NCI-H82 (cell line): ENCODE results near the gene AMMECR1L.
"Not testable (repeated sequence)": the region's sequence is repeated elsewhere in the genome, so short reads cannot be mapped to it uniquely, and the experiment has no call there.

ENCODE experiments used
- DNase-seq: peaks from one replicate; lab custom pipeline; 2025; lab: John Stamatoyannopoulos, UW

Gene AMMECR1L

DNA sequence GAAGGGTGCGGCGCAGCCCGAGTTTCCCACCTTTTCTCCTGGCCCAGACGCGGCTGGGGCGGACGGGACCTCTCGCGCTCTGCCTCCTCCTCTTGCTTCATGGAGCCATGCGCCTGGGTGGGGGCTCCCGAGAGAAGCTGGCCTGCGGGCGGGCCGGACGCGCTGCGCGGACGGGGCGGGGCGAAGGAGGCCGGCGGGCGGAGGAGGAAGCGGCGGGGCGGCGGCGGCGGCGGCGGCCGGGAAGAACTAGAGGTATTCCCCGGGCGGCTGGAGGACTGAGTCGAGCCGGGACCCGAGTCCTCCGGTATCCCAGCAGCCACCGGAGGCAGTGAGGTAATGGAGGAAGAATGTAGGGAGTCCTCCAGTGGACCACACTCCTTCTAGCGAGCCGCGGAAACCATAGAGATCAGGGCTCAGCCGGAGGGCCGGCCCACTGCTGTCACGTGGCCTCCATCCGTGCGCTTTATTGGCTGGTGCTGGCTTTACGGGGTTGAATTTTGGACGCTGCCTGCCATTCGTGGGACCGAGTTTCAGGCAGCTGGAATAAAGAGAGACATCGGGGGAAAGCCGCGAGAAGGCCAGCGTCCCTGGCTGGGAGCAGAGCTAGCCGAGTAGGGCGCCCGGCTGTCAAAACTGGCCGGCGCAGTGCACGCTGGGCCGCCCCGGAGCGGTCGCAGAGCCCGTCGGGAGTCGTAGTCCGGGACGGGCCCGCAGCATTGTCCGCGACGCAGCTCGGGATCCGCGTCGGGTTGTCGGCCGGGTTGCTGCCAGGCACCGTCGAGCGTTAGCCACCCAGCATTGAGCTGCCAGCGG is at the start of gene AMMECR1L:
Gene AMMECR1L, minus strand, starts transcription at position 177 of the 813 bp plus-strand sequence. CDS start 11,722 bp downstream, outside the sequence.
- peak; percentile 78 for DNase-seq

- no peak for DNase-seq
Observed at GRCh38 chr2:127935337-127935736, 49.6 kb upstream of the AMMECR1L start.

DNA sequence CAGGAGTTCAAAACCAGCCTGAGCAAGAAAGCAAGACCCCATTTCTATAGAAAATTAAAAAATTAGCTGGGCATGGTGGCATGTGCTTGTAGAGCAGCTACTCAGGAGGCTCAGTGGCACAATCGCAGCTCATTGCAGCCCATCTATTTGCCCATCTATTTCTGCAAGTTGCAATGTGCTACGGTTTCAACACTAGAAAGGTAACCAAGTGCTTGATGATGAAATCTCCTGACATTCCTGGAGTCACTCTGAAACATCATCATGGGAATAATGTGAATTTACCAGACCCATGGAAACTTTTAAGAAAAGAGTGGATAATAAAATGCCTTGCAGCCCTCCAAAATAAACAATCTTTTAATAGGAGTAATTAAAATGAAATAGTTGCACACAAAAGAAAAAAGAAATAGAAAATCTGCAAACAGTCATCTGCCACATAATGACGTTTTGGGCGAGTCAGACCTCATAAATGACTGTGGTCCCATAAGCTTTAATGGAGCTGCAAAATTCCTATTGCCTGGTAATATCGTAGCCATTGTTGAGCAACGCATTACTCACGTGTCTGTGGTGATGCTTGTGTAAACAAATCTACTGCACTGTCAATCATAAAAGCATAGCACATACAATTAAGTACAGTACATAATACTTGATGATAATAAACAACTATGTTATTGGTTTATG is 46.6 kb upstream of the AMMECR1L start:
- no peak for DNase-seq

- DNase-seq: no peak
Observed at GRCh38 chr2:127929449-127929848, 43.7 kb upstream of the AMMECR1L start.

- no peak for DNase-seq
Observed at GRCh38 chr2:127927384-127927783, 41.6 kb upstream of the AMMECR1L start.

DNA sequence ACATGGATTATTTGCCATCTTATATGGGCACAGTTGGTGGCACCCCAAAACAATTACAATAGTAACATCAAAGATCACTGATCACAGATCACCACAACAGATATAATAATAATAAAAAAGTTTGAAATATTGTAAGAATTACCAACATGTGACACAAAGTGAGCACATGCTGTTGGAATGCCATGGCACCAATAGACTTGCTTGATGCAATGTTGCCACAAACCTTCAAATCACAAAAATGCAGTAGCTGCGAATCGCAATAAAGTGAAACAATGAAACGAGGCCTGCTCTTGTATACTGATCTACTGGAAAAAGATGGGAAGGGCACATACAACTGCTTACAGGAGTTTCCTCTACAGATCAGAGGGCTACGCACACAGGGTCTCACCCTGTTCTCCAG is 32.2 kb upstream of the AMMECR1L start:
- no peak for DNase-seq

DNA sequence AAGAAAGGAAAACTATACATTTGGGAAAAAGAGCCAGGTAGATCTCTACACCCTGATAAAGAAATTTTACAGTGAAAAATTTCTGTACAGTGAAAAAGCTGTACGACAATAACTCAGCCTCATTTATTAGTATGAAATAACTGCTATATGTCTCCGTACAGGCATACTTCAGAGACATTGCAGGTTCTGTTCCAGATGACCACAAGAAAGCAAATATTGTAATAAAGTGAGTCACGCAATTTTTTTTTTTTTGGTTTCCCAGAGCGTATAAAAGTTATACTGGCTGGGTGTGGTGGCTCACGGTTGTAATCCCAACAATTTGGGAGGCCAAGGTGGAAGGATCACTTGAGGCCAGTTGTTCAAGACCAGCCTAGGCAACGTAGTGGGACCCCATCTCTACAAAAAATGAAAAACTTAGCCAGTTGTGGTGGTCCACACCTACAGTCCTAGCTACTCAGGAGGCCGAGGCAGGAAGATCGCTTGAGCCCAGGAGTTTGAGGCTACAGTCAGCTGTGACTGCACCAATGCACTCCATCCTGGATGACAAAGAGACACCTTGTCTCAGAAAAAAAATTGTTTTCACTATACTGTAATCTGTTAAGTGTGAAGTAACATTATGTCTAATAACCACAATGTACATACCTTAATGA is 28.2 kb upstream of the AMMECR1L start:
- DNase-seq: no peak

DNA sequence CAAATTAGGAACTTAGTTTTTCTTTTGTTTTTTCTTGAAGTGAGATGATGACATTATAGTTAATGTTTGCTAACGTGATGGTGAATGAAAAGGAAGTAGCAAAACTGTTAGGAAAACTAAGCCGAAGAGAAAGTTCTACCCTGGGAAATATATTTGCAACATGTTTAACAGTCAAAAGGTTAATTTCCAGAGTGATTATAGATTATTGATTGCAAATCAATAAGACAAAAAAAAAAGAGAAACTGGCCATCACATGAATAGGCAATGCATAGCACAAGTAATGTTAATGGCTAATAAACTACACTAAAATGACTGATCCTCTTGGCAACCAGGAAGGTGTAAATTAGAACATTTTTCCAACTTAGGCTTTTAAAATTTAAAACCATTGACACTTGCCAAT is 26.0 kb upstream of the AMMECR1L start:
- no peak for DNase-seq

GRCh38 chr2:127910415-127910814 is 24.7 kb upstream of the AMMECR1L start:
- DNase-seq: no peak

DNA sequence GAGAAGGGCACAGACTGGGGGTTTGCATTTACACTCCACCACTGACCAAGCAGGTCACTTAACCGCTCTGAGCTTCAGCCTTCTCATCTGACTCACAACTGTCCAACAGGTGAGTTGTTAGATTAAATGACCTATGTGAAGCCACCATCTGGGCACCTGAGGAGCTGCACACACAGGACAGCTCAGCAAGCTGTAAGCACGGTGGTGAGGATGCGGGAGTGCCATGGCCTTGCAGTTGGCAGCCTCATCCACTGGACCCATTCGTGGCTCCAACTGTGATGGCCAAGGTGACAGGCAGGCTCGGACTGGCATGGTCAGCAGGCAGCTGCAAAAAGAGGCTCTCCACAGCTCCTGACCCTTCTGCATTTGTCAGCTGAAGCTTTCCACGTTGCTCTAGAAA is 23.3 kb upstream of the AMMECR1L start:
- no peak for DNase-seq

- DNase-seq: not testable (repeated sequence)
Observed at GRCh38 chr2:127907733-127908400, 22.1 kb upstream of the AMMECR1L start.

GRCh38 chr2:127906206-127906926 is 20.6 kb upstream of the AMMECR1L start:
- DNase-seq: peak; percentile 18

DNA sequence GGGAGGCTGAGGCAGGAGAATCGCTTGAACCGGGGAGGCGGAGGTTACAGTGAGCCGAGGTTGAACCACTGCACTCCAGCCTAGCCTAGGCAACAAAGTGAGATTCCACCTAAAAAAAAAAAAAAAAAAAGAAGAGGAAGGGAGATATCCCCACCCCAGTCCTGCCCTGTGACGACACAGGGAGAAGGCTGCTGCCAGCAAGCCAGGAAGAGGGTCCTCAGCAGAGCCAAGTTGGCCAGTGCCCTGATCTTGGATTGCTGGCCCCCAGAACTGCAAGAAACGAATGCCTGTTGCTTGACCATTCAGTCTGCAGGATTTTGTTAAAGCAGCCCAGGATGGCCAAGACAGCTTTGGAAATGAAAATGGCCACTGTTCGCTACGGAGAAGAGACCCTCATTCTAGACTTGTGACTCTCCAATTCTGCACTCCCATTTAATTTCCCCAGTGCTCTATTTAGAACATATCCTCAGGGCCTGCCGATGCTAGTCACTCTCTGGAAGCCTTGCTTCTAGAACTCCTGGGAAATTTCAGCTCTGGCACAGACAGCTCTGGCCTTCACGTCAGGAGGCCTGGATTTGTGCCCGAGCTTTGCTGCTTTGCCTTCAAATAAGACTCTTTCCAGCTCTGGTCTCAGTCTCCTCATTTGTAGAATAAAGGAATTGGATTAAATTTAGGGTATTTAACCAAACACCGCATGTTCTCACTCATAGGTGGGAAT is 15.7 kb upstream of the AMMECR1L start:
- no peak for DNase-seq

DNA sequence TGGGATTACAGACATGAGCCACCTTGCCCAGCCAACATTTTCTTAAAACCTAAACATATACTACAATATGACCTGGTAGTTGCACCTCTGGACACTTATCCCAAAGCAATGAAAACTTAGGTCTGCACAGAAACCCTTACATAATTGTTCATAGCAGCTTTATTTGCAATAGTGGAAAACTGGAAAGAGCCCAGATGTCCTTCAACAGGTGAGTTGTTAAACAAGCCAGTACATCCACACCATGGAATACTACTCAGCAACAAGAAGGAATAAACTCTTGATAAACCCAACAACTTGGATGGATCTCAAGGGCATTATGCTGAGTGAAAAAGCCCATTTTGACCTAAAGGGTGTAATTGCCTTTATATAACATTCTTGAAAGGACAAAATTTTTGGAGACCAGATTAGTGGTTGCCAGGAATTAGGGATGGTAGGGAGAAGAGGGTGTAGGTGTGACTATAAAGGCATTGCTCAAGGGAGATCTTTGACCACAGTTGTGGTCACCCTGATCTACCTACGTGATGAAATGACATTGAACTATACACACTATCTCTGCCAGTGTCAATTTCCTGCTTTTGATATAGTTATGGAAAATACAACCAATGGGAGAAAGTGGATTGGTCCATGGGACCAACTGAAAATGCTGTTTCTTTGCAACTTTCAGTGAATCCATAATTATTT is 11.9 kb upstream of the AMMECR1L start:
- DNase-seq: no peak

- DNase-seq: no peak
Observed at GRCh38 chr2:127893494-127893893, 7.7 kb upstream of the AMMECR1L start.

DNA sequence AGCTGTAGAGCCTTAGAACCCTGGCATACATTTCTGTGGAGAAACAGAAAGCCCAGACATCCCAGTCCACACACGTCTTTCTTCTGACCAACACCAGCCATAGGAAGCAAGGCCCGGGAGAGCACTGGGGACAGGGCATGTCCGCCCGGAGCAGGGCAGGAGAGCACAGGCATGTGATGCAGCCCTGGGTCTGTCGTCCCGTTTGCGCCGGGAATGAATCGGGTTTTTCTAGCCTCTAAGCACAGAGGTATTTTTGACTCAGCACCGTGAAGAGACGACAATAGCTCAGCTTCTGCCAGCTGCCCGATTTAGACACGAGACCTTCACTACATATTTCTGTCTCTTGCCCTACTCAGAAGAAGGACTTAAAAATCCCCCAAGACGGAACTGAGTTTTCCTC is 7.3 kb upstream of the AMMECR1L start:
- DNase-seq: no peak

- DNase-seq: no peak
Observed at GRCh38 chr2:127891811-127892210, 6.1 kb upstream of the AMMECR1L start.

DNA sequence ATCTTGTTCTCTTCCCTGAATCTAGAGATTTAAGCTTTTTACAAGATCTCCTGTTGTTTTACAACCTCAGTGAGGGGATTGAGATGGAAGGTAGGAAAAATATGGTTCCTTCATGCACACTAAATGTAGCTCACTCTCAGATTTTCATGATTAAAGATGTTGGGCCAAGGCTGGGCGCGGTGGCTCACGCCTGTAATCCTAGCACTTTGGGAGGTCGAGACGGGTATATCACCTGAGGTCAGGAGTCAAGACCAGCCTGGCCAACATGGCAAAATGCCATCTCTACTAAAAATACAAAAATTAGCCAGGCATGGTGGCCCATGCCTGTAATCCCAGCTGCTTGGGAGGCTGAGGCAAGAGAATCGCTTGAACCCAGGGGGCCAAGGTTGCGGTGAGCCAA is 5.0 kb upstream of the AMMECR1L start:
- not testable (repeated sequence) for DNase-seq

DNA sequence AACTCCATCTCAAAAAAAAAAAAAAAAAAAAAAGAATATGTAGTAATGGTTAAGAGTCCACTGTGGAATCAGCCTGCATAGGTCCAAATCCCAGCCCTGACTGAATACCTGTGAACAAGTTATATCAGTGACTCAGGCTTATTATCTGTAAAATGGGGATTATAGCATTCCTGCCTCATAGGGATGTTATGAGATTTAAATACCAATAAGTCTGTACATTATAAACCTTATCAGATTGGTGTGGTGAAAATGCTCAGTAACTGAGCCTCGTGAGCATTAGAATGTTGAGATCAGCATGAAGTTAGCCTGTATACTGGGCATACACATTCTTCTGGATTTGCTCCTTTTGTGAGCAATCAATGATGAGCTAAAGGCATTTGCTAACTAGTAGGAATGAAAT is 3.0 kb upstream of the AMMECR1L start:
- DNase-seq: no peak

DNA sequence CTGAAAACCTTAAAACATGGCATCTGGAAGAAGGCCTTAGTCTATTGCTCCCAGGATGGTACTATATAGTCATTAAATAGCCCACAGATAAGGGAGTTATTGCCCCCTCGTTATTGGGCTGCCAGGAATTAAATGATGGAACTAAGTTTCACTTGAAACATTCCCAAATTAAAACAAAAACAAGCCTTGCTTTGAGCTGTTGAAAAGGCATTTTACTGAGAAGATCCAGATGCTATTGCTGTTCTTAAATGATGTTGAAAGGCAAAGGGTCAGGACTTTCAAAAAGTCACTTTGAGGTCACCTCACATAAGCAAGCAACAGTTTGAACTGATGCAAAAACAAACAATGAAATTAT is 2.0 kb upstream of the AMMECR1L start:
- no peak for DNase-seq
